ENCODE data around the gene GDPD5.

DNA sequence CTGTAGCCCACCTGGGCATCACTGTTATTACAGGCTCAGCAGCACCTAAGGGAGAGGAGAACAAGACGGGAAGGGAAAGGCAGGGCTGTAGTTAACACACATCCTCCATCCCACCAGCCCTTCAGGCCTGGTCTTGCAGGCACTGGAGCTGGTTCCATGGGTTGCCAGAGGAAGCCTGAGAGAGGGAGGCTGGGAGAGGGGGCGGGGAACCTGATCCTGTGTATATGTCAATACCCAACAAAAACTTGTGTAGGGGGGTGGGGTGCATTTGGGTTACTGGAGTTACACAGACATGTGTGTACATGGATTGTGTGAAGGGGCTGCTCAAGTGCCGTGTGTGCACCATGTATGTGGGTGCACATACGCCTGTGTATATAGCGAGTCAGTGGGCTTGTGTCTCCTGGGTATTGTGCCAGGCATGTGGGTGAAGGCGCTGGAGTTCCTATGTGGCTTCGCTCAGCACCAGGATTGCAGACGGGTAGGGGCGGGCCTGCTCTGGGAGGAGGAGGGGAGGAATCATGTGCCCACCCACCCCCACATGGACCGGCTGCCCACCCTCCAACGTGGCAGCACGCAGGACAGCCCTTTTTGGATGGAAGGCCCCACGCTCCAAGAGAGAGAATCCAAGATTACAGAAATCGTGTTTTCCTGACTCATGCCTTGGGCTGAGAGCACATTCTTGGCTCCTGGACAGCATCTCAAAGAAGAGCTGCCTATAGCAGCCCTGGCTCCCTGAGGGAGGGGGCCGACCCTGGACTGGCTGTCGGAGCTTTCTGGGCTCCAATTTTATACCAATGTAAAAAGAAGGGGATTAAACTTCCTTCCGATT lies 32.1 kb upstream of the GDPD5 start:
- no peak for TF ChIP-seq POLR2A (IDR thresholded peaks at IDR 0.05; ENCODE audit: low read depth)
- TF ChIP-seq CTCF (IDR thresholded peaks at IDR 0.05) = no peak
- TF ChIP-seq EP300 (IDR thresholded peaks at IDR 0.05) = no peak
- peak; percentile 68 to 77 for TF ChIP-seq POLR2AphosphoS5 (IDR thresholded peaks at IDR 0.05)
